Karpas-422 (cell line): ENCODE data around the gene KCNA5. TPM values are rescaled to one million over a fixed set of nuclear protein-coding genes. Genes with fewer than 3 reads are reported as not detected.

Source experiments
- DNase-seq: peaks from one replicate; pipeline ENCODE4 v3.0.0-alpha.2; 2015
- H2AFZ ChIP-seq: fragments of 200-600 bp; sonication (generic); 2 replicates; pipeline ENCODE4 v1.6.1; 2014; ENCODE audit warnings: antibody characterized with exemption, low read length, mixed read lengths
- H3K27ac ChIP-seq: fragments of 200-600 bp; sonication (generic); 2 replicates; pipeline ENCODE4 v1.5.1; 2014; ENCODE audit warnings: mild to moderate bottlenecking, low read length, moderate library complexity
- H3K27me3 ChIP-seq: fragments of 200-600 bp; sonication (generic); 2 replicates; pipeline ENCODE4 v1.6.1; 2014; ENCODE audit warnings: low read length, mixed read lengths
- H3K36me3 ChIP-seq: fragments of 200-600 bp; sonication (generic); 2 replicates; pipeline ENCODE4 v1.6.1; 2014; ENCODE audit warnings: low read length, mixed read lengths; ENCODE audit not compliant: insufficient read depth
- H3K4me1 ChIP-seq: fragments of 200-600 bp; sonication (generic); 2 replicates; pipeline ENCODE4 v1.6.1; 2014; ENCODE audit warnings: mild to moderate bottlenecking, low read length, mixed read lengths
- H3K4me2 ChIP-seq: fragments of 200-600 bp; sonication (generic); 2 replicates; pipeline ENCODE4 v1.6.1; 2014; ENCODE audit warnings: low read length, low read depth, mild to moderate bottlenecking; ENCODE audit not compliant: poor library complexity, severe bottlenecking
- H3K4me3 ChIP-seq: fragments of 200-600 bp; sonication (generic); 2 replicates; pipeline ENCODE4 v1.5.1; 2014; ENCODE audit warnings: mild to moderate bottlenecking, antibody characterized with exemption, low read length, mixed read lengths
- H3K79me2 ChIP-seq: fragments of 200-600 bp; sonication (generic); 2 replicates; pipeline ENCODE4 v1.6.1; 2014; ENCODE audit warnings: mild to moderate bottlenecking, low read length, mixed read lengths
- H3K9ac ChIP-seq: fragments of 200-600 bp; sonication (generic); 2 replicates; pipeline ENCODE4 v1.6.0; 2014; ENCODE audit warnings: low read length
- H3K9me2 ChIP-seq: fragments of 200-600 bp; sonication (generic), shearing (Covaris generic); replicated peaks from 2 replicates; pipeline ENCODE4 v1.6.0; 2014; ENCODE audit warnings: mild to moderate bottlenecking, low read length, moderate library complexity; ENCODE audit not compliant: insufficient read depth
- H3K9me3 ChIP-seq: fragments of 300-700, 200-600 bp; sonication (generic); 2 replicates; pipeline ENCODE4 v1.6.1; 2014; ENCODE audit warnings: low read length, mixed read lengths
- H4K20me1 ChIP-seq: fragments of 200-600 bp; sonication (generic); 2 replicates; pipeline ENCODE4 v1.6.1; 2014; ENCODE audit warnings: mild to moderate bottlenecking, antibody characterized with exemption, low read length, low read depth; ENCODE audit not compliant: insufficient read depth
- total RNA-seq: library from RNA; depleted of rRNA; stranded (reverse); fragments of >200 nt; shearing (Covaris generic); gene quantifications from 2 replicates; pipeline ENCODE4 v1.2.3, GENCODE V29; 2014; ENCODE audit warnings: low replicate concordance

The KCNA5 gene
- total RNA-seq, 1 experiment from 2014 or later, result not detected

- Histone ChIP-seq H3K4me2 (no peak overlapping the region), H3K9ac (no peak overlapping the region), H3K9me3 (no peaks in the 10 kb centered on the region), H3K79me2 (no peaks in the 10 kb centered on the region), H3K4me3 (no peak overlapping the region), H3K9me2 (no peaks in the 10 kb centered on the region), H3K27me3 (no peaks in the 10 kb centered on the region), H3K27ac (no peak overlapping the region), H2AFZ (no peak overlapping the region), H3K4me1 (no peaks in the 10 kb centered on the region), H4K20me1 (no peaks in the 10 kb centered on the region), H3K36me3 (no peaks in the 10 kb centered on the region)
- DNase-seq, result no peak
Observed at GRCh38 chr12:5059358-5059757, 15.7 kb downstream of the KCNA5 start.

GRCh38 chr12:5060958-5061357, 17.3 kb downstream of the KCNA5 start:
- H3K4me1 ChIP-seq, result no peaks in the 10 kb centered on the region
- DNase-seq, result no peak
- no peaks in the 10 kb centered on the region for H3K27me3 ChIP-seq
- no peak overlapping the region for H2AFZ ChIP-seq
- no peaks in the 10 kb centered on the region for H3K79me2 ChIP-seq
- H3K27ac ChIP-seq, result no peak overlapping the region
- no peak overlapping the region for H3K4me2 ChIP-seq
- H3K9me2 ChIP-seq, result no peaks in the 10 kb centered on the region
- no peaks in the 10 kb centered on the region for H4K20me1 ChIP-seq
- no peak overlapping the region for H3K4me3 ChIP-seq
- no peak overlapping the region for H3K9ac ChIP-seq
- no peaks in the 10 kb centered on the region for H3K36me3 ChIP-seq
- no peaks in the 10 kb centered on the region for H3K9me3 ChIP-seq

- no peak for DNase-seq
- Histone ChIP-seq H3K4me2 (no peak overlapping the region), H3K4me1 (no peaks in the 10 kb centered on the region), H3K27ac (no peak overlapping the region), H3K9me2 (no peaks in the 10 kb centered on the region), H3K36me3 (no peaks in the 10 kb centered on the region), H3K9ac (no peak overlapping the region), H3K79me2 (no peaks in the 10 kb centered on the region), H4K20me1 (no peaks in the 10 kb centered on the region), H3K9me3 (no peaks in the 10 kb centered on the region), H3K4me3 (no peak overlapping the region), H2AFZ (no peak overlapping the region), H3K27me3 (no peaks in the 10 kb centered on the region)
Observed at GRCh38 chr12:5063149-5063548, 19.5 kb downstream of the KCNA5 start.

- Histone ChIP-seq H3K27ac (no peak overlapping the region), H3K9me2 (no peaks in the 10 kb centered on the region), H3K9ac (no peak overlapping the region), H3K27me3 (no peaks in the 10 kb centered on the region), H3K36me3 (no peaks in the 10 kb centered on the region), H3K4me1 (no peaks in the 10 kb centered on the region), H2AFZ (no peak overlapping the region), H3K9me3 (no peaks in the 10 kb centered on the region), H3K4me3 (no peak overlapping the region), H4K20me1 (no peaks in the 10 kb centered on the region), H3K4me2 (no peak overlapping the region), H3K79me2 (no peaks in the 10 kb centered on the region)
- DNase-seq, result no peak
Observed at GRCh38 chr12:5064913-5065490, 21.3 kb downstream of the KCNA5 start.

GRCh38 chr12:5066251-5066650, 22.6 kb downstream of the KCNA5 start:
- no peak overlapping the region for H3K4me3 ChIP-seq
- H3K36me3 ChIP-seq, result no peaks in the 10 kb centered on the region
- H4K20me1 ChIP-seq, result no peaks in the 10 kb centered on the region
- no peaks in the 10 kb centered on the region for H3K9me3 ChIP-seq
- H3K79me2 ChIP-seq, result no peaks in the 10 kb centered on the region
- no peak overlapping the region for H3K27ac ChIP-seq
- H3K4me2 ChIP-seq, result no peak overlapping the region
- H3K27me3 ChIP-seq, result no peaks in the 10 kb centered on the region
- no peak overlapping the region for H2AFZ ChIP-seq
- DNase-seq, result no peak
- no peak overlapping the region for H3K9ac ChIP-seq
- no peaks in the 10 kb centered on the region for H3K9me2 ChIP-seq
- no peaks in the 10 kb centered on the region for H3K4me1 ChIP-seq

- Histone ChIP-seq H3K79me2 (no peaks in the 10 kb centered on the region), H4K20me1 (no peaks in the 10 kb centered on the region), H3K36me3 (no peaks in the 10 kb centered on the region), H3K9me3 (no peaks in the 10 kb centered on the region), H3K9me2 (no peaks in the 10 kb centered on the region), H3K27ac (no peak overlapping the region), H3K9ac (no peak overlapping the region), H3K4me1 (no peaks in the 10 kb centered on the region), H3K4me2 (no peak overlapping the region), H2AFZ (no peak overlapping the region), H3K4me3 (no peak overlapping the region), H3K27me3 (no peaks in the 10 kb centered on the region)
- no peak for DNase-seq
Observed at GRCh38 chr12:5068126-5068525, 24.4 kb downstream of the KCNA5 start.

GRCh38 chr12:5068619-5069018, 24.9 kb downstream of the KCNA5 start:
- Histone ChIP-seq H3K9me3 (no peaks in the 10 kb centered on the region), H3K27ac (no peak overlapping the region), H3K79me2 (no peaks in the 10 kb centered on the region), H3K4me1 (no peaks in the 10 kb centered on the region), H3K4me2 (no peak overlapping the region), H4K20me1 (no peaks in the 10 kb centered on the region), H2AFZ (no peak overlapping the region), H3K9ac (no peak overlapping the region), H3K27me3 (no peaks in the 10 kb centered on the region), H3K9me2 (no peaks in the 10 kb centered on the region), H3K4me3 (no peak overlapping the region), H3K36me3 (no peaks in the 10 kb centered on the region)
- DNase-seq, result no peak

- Histone ChIP-seq H3K36me3 (no peaks in the 10 kb centered on the region), H3K9ac (no peak overlapping the region), H4K20me1 (no peaks in the 10 kb centered on the region), H2AFZ (no peak overlapping the region), H3K9me2 (no peaks in the 10 kb centered on the region), H3K79me2 (no peaks in the 10 kb centered on the region), H3K27ac (no peak overlapping the region), H3K4me1 (peaks cover 11% of the 10 kb centered on the region), H3K4me2 (no peak overlapping the region), H3K27me3 (no peaks in the 10 kb centered on the region), H3K9me3 (no peaks in the 10 kb centered on the region), H3K4me3 (no peak overlapping the region)
- no peak for DNase-seq
Observed at GRCh38 chr12:5070090-5070489, 26.4 kb downstream of the KCNA5 start.

- Histone ChIP-seq H3K36me3 (no peaks in the 10 kb centered on the region), H3K9me2 (no peaks in the 10 kb centered on the region), H3K4me2 (no peak overlapping the region), H4K20me1 (no peaks in the 10 kb centered on the region), H3K9ac (no peak overlapping the region), H3K27ac (no peak overlapping the region), H3K9me3 (no peaks in the 10 kb centered on the region), H3K4me1 (peaks cover 11% of the 10 kb centered on the region), H3K79me2 (no peaks in the 10 kb centered on the region), H3K4me3 (no peak overlapping the region), H3K27me3 (no peaks in the 10 kb centered on the region), H2AFZ (no peak overlapping the region)
- no peak for DNase-seq
Observed at GRCh38 chr12:5071496-5071895, 27.8 kb downstream of the KCNA5 start.
